NCI-H748 treated with DMSO at 0.1 percent for 48 hours (cell line): ENCODE measurements around the gene PARP15.
"Not testable (repeated sequence)": the region's sequence is repeated elsewhere in the genome, so short reads cannot be mapped to it uniquely, and the experiment has no call there.

Source experiments
- DNase-seq: peaks from one replicate; lab custom pipeline; 2025; lab: John Stamatoyannopoulos, UW

PARP15 gene

DNA sequence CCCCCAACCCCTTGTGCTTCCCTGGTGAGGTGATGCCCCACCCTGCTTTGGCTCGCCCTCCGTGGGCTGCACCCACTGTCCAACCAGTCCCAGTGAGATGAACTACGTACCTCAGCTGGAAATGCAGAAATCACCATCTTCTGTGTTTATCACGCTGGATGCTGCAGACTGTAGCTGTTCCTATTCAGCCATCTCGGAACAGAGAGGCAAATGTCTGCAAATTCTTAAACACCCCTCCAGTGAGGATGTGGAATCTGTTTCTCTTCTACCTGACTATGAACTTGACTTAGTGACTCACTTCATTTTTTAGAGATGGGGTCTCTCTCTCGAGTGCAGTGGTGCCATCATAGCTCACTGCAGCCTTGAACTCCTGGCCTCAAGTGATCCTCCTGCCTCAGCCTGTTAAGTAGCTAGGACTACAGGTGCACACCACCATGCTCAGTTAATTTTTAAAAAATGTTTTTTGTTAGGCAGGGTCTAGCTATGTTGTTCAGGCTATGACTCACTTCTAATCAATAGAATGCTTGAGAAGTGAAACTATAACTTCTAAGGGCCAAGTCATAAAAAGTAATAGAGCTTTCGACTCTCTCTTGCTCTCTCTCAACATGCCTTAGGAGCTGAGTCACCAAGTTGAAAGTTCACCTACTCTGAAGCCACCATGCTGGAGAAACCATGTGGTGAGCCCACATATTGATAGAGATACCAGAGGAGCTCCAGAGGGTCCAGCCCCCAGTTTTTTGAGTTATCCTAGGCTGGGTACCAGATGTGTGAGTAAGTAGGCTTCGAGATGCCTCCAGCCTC, 91.7 kb downstream of the PARP15 start:
- DNase-seq: no peak

DNA sequence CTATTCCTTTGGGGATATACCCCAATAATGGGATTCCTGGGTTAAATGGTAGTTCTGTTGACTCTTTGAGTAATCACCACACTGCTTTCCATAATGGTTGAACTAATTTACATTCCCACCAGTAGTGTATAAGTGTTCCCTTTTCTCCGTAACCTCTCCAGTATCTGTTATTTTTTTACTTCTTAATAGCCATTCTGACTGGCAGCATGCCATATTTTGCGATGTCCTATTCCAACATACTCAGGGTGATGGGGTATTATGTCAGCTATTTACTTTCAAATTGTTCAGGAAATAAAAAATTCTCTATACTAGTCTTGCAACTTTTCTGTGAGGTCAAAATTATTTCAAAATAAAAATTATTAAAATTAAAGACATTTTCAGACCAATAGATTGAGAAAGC, 94.1 kb downstream of the PARP15 start:
- DNase-seq: peak; percentile 6

DNA sequence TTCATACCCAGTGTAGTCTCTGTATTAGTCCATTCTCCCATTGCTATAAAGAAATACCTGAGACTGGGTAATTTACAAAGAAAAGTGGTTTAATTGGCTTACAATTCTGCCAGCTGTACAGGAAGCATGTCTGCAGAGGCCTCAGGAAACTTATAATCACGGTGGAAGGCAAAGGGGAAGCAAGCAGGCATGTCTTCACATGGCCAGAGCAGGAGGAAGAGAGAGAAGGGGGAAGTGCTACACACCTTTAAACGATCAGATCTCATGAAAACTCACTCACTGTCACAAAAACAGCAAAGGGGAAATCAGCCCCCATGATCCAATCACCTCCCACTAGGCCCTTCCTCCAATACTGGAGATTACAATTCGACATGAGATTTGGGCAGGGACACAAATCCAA, 96.9 kb downstream of the PARP15 start:
- DNase-seq: no peak

DNA sequence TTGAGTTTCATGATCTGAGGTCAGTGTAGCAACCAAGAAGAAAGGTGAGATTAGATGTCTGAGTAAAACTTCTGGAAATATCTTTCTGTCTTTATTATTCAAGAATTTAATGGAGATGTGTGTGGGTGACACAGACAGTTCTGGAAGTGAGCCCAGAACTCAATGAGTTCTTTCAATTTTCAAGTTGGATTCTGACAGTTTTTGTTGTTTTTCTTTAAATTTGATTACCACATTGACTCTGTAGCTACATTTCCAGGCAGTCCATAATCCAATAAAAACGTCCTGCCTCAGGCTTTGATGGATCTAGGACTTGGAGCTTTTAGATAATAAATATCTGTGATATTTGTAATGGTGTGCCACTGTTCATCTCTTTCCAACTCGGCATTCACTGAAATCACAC, 99.3 kb downstream of the PARP15 start:
- DNase-seq: no peak

DNA sequence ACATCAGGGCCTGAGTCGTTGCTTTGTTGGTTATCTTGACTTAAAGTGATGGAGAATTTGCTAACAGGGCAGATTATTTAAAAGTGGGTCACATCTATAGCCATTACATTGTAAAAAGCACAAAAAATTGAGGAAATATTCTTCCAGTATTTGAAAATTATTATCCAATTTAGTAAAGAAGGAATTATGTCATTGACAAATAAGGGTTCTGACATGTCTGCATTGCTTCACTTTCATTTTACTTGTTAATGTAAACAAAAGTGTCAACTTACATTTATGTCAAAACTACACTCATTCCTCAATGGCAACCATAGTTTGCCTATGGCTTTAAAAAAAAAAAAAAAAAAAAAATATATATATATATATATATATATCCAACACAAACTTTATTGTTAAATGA, 99.8 kb downstream of the PARP15 start:
- no peak for DNase-seq

DNA sequence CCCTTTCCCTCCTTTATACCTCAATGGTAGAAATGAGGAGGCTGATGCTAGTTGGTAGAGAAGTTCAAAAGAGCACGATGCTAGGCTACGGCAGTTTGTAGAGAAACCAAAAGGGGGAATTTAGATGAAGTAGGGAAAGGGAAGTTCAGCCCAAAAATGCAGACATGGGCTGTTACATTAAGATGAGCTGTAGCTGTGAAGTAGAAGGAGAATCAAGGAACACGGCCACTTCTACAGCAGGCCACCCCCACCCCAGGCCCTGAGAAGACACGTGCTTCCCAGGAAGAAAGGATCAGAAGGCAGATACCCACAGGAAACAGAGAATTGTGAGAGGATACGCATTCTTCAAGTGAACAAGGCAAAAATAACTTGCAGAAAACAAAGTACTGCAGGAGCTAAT, 101.1 kb downstream of the PARP15 start:
- DNase-seq: no peak

DNA sequence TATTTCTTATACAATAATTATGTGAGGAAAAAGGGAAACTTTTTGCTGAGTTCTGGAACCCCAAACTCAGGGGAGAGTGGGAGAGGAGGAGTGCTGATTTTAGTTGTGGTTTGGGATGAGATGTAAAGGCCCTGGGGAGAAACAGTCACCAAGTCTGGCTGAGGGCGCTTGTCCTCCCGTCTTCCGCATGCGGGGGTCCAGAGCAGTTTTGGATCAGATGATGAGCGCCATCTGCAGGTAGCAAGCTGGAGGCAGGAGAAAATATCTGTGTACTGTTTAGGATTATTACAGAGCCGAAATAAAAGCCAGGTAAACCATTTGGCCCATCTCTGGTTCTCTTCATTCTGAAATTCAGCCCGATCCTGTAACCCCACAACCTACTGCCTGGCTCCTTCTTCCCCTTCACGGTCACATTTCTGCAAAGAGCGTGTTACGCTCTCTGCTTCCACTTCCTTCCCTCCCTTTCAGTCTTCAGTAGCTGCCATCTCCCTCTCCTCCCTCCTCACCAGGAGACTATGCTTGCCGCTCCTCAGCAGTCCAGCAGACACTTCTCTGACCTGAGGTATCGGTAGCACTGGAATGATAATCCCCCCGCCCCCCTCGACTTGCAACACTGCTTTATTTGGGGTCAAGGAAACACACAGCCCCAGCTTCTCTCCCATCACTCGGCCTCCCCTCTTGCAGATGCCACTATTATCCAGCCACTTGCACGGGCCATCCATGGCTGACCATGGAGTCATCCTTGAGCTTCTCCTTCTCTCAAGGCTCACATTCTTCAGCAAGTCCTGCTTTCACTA, 101.8 kb downstream of the PARP15 start:
- peak; percentile 64 for DNase-seq

DNA sequence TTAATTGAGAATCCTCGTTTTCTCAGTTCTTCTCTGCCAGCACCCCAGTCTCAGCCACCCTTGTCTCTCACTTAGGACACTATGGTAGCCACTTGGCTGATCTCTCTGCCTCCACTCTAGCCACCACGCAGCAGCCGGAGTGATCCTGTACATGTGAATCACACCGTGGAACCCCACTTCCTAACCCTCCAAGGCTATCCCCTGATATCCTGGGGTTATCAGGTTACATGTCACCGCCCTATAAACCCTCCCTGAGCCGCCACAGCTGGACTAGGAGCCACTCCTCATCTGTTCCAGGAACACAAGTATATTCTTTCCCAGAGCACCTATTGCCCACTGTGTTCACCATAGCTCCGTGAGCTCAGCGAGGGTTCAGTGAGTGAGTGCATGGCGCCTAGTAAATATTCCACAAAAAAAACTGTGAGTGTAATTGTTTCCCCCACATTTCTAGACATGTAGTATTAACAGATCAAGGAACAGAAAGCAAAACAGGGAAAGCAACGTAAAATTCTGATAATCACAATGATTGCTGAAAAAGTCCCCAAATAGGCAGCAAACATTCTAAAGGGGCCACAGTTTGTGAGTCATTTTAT, 102.5 kb downstream of the PARP15 start:
- peak; percentile 12 for DNase-seq

DNA sequence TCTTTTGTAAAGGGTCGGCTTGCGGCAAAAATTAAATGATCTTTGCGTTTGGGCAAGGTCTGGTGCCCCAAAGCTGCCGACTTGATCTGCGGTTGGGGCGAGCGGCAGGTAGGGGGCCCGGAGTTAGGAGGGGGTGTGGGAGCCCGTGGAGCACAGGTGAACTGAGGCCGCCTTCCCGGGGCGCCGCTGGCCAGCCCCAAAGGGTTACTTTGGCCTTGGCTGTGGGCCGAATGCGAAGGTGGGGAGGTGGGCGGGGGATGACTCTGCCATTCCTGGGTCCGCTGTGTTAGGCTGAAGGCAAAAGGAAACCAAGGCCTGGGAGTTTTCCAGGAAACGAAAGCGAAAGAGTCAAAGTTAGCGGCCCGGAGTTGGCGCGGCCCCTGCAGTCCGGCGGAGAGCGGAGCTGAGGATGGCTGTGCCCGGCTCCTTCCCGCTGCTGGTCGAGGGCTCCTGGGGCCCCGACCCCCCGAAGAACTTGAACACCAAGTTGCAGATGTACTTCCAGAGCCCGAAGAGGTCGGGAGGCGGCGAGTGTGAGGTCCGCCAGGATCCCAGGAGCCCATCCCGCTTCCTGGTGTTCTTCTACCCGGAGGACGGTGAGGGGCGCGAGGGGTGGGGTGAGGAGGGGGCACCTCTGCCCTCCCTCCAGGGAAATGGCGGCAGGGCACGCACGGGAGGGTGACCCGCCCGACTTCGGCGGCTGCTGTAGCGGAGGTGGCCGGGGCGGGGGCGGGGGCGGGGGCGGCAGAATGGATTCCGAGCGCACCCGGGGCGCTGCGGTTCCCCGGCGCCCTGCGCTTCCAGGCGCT, 103.2 kb downstream of the PARP15 start, which contains the start of gene PARP14:
PARP14 (plus strand) TSS at position 365 of the 809 bp plus-strand sequence; CDS start at position 410, 45 bp downstream.
- DNase-seq: peak; percentile 3

DNA sequence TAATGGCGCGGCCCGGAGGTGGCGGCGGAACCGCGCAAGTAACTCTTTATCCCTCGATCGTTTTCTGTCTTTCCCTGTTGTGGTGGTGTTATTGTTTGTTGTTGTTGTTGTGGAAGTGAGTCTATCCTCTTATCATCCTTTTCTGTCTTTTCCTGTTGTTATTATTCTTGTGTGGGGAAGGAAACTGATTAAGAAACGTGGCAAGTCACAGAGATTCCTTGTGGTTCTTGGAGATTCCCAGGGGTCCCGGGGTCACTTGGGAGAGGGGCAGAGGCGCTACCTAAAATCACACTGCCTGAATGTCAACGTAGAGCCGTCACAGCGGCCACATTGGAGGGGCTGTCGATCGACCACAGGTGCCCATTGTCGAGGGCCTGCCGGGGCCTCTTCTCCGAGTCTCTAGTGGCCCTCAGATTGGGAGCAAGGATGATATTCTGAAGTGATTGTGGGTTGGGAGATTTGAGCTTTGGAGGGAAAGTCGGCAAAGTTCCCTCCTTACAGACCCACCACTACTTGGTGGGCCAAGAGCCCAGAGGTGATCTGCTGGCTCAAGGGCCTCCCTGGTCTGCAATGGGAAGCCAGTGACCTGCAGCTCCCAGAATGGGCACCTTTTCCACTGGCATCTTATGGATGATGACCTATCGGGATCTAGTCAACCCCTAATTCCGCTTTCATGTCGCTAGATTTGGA, 104.0 kb downstream of the PARP15 start:
- no peak for DNase-seq

DNA sequence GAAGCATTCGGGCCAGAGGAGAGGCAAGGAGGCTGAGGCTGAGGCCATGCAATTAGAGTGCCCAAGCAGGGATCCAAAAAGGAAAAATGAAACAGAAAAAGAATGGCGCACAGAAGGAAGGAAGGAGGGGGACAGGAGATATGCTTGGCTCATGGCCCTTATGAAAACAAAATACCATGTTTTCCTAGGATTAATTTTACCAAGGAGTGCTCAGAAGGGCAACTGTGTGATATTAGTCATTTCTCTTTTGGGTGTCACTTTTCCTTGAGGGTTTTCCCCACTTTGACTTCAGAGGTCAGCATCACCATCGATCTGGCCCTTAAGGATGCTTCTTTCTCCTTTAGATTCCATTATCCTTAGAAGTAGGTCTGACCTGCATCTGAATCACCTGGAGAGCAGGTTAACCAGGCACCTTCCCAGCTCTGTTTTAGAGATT, 104.5 kb downstream of the PARP15 start:
- DNase-seq: no peak

DNA sequence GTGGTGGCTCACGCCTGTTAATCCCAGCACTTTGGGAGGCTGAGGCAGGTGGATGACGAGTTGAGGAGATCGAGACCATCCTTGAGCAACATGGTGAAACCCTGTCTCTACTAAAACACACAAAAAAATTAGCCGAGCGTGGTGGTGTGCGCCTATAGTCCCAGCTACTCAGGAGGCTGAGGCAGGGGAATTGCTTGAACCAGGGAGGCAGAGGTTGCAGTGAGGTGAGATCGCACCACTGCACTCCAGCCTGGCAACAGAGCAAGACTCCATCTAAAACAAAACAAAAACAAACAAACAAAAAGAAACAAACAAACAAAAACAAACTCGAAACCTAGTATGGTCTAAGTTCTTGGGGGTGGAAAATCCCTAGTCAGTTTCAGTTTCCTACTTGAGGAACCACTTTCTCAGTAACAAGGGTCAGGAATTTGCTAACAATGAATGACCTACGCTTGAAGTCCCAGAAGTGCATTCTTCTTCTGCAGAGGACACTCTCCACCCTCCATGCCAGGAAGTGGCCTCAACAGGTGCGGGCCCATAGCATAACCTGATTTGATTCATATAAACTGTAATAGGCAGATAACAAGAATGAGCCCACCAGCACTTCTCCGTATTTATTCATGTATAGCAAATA, 105.4 kb downstream of the PARP15 start:
- not testable (repeated sequence) for DNase-seq

DNA sequence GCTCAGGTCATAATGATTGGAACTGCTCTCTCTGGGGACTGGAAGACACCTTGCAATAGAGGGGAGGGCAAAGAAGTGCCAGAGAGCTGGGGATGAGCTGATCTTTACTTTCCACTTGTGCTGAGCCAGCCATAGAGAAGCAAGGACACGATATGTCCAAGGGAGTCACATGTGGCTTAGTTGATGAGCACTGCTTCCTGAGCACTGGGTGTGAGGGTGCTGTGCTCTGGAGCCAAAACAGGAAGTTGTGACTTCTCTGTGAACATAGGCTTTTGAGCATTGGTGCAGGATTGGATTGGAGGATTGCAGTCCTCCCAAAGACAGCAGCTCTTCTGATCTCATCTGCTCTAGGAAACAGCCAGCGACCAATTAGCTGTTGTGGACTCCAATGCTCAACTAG, 109.8 kb downstream of the PARP15 start:
- DNase-seq: no peak
